SK-N-SH (cell line): Measurements from ENCODE around the gene OXER1.

Experiments
- FOXJ3 ChIP-seq: sonication (generic); formaldehyde crosslinking; IDR thresholded peaks from 2 replicates; pipeline ENCODE4 v1.5.1; 2020; ENCODE audit warnings: mild to moderate bottlenecking, missing genetic modification reagents
- GABPA ChIP-seq: IDR thresholded peaks from 2 replicates; pipeline ENCODE4 v1.4.0; 2012; ENCODE audit warnings: low read depth, mild to moderate bottlenecking
- NFIC ChIP-seq: IDR thresholded peaks from 2 replicates; pipeline ENCODE4 v1.4.0; 2012; ENCODE audit warnings: borderline replicate concordance
- NRF1 ChIP-seq: IDR thresholded peaks from 2 replicates; pipeline ENCODE4 v1.6.1; 2012; ENCODE audit warnings: low read depth, mild to moderate bottlenecking, low read length
- POLR2AphosphoS5 ChIP-seq: IDR thresholded peaks from 2 replicates; pipeline ENCODE4 v1.6.1; 2012; ENCODE audit warnings: low read depth, low read length
- RCOR1 ChIP-seq: fragments of 150-350 bp; IDR thresholded peaks from 2 replicates; pipeline ENCODE4 v1.6.1; 2017; ENCODE audit warnings: antibody characterized with exemption, low read length
- TF ChIP-seq, protein P1 (sequence below): fragments of 200-600 bp; sonication (generic); IDR thresholded peaks from 2 replicates; pipeline ENCODE4 v1.6.1; 2017; ENCODE audit warnings: antibody characterized with exemption, mild to moderate bottlenecking, moderate library complexity
- TF ChIP-seq, protein P2 (sequence below): IDR thresholded peaks from 2 replicates; pipeline ENCODE4; 2012
- TF ChIP-seq, protein P3 (sequence below): IDR thresholded peaks from 2 replicates; pipeline ENCODE4 v1.4.0; 2012; ENCODE audit warnings: low read depth, borderline replicate concordance
- TF ChIP-seq, protein P4 (sequence below): fragments of 150-350 bp; IDR thresholded peaks from 2 replicates; pipeline ENCODE4 v1.6.1; 2016; ENCODE audit warnings: mild to moderate bottlenecking, low read depth, low read length
- TF ChIP-seq, protein P5 (sequence below): fragments of 150-350 bp; IDR thresholded peaks from 2 replicates; pipeline ENCODE4 v1.6.1; 2017; ENCODE audit warnings: antibody characterized with exemption, low read length, low read depth, borderline replicate concordance

DNA sequence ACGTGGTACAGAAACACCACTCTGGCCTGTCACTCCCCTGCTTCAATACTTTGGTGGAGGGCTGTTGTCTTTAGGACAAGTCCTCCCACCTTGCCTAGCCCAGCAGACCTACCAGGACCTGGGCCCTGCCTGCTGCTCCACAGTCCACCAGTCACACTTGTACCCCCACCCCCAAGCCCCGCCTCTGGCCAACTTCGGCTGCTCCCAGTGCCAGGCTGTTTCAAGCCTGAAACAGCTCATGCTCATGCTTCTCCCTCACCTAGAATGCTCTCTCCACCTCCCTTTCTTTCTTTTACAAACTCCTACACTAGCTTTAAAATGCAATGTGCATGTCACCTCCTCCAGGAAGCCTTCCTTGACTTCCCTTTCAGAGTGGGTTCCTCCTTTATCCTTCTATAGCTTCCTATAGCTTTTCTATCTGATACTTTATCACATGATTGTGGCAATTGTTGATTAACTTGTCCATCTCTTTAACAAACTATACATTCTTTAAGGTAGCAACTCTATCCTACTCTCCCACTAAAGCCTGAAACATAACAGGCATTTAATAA is 4.8 kb upstream of the OXER1 start:
- TF ChIP-seq, protein P1, sequence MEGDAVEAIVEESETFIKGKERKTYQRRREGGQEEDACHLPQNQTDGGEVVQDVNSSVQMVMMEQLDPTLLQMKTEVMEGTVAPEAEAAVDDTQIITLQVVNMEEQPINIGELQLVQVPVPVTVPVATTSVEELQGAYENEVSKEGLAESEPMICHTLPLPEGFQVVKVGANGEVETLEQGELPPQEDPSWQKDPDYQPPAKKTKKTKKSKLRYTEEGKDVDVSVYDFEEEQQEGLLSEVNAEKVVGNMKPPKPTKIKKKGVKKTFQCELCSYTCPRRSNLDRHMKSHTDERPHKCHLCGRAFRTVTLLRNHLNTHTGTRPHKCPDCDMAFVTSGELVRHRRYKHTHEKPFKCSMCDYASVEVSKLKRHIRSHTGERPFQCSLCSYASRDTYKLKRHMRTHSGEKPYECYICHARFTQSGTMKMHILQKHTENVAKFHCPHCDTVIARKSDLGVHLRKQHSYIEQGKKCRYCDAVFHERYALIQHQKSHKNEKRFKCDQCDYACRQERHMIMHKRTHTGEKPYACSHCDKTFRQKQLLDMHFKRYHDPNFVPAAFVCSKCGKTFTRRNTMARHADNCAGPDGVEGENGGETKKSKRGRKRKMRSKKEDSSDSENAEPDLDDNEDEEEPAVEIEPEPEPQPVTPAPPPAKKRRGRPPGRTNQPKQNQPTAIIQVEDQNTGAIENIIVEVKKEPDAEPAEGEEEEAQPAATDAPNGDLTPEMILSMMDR, result no peak
- TF ChIP-seq, protein P2, sequence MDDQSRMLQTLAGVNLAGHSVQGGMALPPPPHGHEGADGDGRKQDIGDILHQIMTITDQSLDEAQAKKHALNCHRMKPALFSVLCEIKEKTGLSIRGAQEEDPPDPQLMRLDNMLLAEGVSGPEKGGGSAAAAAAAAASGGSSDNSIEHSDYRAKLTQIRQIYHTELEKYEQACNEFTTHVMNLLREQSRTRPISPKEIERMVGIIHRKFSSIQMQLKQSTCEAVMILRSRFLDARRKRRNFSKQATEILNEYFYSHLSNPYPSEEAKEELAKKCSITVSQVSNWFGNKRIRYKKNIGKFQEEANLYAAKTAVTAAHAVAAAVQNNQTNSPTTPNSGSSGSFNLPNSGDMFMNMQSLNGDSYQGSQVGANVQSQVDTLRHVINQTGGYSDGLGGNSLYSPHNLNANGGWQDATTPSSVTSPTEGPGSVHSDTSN, result no peak
- TF ChIP-seq FOXJ3 (CRISPR knock-in tag), result no peak
- TF ChIP-seq RCOR1, result no peak
- TF ChIP-seq NRF1, result no peak
- TF ChIP-seq, protein P3, sequence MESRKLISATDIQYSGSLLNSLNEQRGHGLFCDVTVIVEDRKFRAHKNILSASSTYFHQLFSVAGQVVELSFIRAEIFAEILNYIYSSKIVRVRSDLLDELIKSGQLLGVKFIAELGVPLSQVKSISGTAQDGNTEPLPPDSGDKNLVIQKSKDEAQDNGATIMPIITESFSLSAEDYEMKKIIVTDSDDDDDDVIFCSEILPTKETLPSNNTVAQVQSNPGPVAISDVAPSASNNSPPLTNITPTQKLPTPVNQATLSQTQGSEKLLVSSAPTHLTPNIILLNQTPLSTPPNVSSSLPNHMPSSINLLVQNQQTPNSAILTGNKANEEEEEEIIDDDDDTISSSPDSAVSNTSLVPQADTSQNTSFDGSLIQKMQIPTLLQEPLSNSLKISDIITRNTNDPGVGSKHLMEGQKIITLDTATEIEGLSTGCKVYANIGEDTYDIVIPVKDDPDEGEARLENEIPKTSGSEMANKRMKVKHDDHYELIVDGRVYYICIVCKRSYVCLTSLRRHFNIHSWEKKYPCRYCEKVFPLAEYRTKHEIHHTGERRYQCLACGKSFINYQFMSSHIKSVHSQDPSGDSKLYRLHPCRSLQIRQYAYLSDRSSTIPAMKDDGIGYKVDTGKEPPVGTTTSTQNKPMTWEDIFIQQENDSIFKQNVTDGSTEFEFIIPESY, result no peak
- no peak for TF ChIP-seq POLR2AphosphoS5
- TF ChIP-seq NFIC, result no peak
- TF ChIP-seq, protein P4, sequence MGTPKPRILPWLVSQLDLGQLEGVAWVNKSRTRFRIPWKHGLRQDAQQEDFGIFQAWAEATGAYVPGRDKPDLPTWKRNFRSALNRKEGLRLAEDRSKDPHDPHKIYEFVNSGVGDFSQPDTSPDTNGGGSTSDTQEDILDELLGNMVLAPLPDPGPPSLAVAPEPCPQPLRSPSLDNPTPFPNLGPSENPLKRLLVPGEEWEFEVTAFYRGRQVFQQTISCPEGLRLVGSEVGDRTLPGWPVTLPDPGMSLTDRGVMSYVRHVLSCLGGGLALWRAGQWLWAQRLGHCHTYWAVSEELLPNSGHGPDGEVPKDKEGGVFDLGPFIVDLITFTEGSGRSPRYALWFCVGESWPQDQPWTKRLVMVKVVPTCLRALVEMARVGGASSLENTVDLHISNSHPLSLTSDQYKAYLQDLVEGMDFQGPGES, result no peak
- TF ChIP-seq GABPA, result no peak
- TF ChIP-seq, protein P5, sequence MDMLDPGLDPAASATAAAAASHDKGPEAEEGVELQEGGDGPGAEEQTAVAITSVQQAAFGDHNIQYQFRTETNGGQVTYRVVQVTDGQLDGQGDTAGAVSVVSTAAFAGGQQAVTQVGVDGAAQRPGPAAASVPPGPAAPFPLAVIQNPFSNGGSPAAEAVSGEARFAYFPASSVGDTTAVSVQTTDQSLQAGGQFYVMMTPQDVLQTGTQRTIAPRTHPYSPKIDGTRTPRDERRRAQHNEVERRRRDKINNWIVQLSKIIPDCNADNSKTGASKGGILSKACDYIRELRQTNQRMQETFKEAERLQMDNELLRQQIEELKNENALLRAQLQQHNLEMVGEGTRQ, result no peak
